ENCODE measurements around the gene BAZ2A. TPM values are rescaled to one million over a fixed set of nuclear protein-coding genes. Genes with fewer than 3 reads are reported as not detected.
"Not testable (repeated sequence)": the region's sequence is repeated elsewhere in the genome, so short reads cannot be mapped to it uniquely, and the experiment has no call there.

BAZ2A gene
- total RNA-seq, 1 donor, result 53.4 TPM

DNA sequence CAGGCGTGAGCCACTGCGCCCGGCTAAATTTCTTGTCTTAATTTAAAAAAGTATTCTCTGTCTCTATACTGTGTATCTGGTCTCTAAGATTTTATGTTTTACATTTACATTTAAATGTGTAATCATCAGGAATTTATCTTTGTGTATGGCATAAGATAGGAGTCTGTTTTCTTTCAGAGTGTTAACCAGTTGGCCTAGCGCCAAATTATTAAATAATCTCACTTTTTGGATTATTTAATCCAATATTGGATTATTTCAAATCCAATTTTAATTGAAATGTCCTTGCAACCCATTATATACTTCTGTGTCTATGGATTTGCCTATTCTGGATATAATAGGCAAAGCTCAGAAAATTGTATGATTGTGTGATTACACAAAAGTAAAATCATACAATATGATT is 45.0 kb downstream of the BAZ2A start:
- no peak for DNase-seq (ENCODE audit: low read depth)
- H3K4me3 ChIP-seq (ENCODE audit: low read depth, low read length), result no peak overlapping the region
- TF ChIP-seq, protein P1, sequence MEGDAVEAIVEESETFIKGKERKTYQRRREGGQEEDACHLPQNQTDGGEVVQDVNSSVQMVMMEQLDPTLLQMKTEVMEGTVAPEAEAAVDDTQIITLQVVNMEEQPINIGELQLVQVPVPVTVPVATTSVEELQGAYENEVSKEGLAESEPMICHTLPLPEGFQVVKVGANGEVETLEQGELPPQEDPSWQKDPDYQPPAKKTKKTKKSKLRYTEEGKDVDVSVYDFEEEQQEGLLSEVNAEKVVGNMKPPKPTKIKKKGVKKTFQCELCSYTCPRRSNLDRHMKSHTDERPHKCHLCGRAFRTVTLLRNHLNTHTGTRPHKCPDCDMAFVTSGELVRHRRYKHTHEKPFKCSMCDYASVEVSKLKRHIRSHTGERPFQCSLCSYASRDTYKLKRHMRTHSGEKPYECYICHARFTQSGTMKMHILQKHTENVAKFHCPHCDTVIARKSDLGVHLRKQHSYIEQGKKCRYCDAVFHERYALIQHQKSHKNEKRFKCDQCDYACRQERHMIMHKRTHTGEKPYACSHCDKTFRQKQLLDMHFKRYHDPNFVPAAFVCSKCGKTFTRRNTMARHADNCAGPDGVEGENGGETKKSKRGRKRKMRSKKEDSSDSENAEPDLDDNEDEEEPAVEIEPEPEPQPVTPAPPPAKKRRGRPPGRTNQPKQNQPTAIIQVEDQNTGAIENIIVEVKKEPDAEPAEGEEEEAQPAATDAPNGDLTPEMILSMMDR (IDR thresholded peaks at IDR 0.05; ENCODE audit: insufficient read depth, low read length), result no peak

DNA sequence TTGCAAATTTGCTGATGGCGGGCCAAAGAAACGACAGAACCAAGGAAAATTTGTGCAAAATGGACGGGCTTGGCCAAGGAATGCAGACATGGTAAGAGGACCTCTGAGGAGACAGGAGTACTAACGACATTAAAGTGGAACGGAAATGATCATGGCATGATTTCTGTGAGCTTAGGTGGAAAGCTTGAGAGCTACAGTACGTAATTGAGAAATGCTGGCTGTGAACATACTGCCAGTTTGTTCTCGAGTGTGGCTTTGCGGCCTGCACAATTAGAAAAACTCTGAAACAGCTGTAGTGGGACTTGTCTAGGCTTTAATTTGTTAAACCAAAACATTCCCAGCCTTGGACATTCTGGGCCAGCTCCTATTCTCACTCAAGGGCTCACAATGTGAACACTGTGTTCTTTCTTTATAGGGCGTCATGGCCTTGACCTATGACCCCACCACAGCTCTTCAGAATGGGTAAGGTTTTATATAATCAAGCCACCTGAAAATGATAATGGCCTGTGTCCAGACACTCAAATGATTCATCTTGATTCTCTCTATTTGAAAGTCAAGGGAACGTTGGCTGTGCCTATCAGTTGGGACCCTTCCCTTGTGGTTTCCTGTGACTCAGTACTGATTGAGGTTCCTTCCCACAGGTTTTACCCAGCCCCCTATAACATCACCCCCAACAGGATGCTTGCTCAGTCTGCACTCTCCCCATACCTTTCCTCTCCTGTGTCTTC is 48.5 kb downstream of the BAZ2A start:
- no peak for DNase-seq (ENCODE audit: low read depth)
- TF ChIP-seq, protein P1 (IDR thresholded peaks at IDR 0.05; ENCODE audit: insufficient read depth, low read length), result no peak
- H3K4me3 ChIP-seq (ENCODE audit: low read depth, low read length), result no peak overlapping the region

DNA sequence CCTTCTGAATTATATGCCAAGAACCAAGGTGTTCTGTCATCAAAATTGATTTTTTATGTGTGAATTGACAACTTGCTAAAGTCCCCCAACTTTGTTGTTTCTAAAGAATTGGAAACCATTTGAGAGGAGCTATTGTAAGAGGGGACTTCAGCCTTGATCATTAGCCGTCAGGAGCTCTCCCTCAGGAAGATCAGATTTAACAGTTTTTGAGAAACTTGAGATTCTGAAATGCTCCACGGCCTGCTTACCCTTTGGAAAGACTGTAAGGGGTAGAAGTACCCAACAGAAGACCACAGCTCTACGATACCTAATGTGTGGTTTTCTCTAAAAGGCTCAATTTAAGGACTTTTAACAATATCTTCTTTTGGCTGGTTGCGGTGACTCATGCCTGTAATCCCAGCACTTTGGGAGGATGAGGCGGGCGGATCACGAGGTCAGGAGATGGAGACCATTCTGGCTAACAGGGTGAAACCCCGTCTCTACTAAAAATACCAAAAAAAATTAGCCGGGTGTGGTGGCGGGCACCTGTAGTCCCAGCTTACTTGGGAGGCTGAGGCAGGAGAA is 51.1 kb downstream of the BAZ2A start:
- H3K4me3 ChIP-seq (ENCODE audit: low read depth, low read length), result no peak overlapping the region
- DNase-seq (ENCODE audit: low read depth), result no peak
- TF ChIP-seq, protein P1 (IDR thresholded peaks at IDR 0.05; ENCODE audit: insufficient read depth, low read length), result no peak

DNA sequence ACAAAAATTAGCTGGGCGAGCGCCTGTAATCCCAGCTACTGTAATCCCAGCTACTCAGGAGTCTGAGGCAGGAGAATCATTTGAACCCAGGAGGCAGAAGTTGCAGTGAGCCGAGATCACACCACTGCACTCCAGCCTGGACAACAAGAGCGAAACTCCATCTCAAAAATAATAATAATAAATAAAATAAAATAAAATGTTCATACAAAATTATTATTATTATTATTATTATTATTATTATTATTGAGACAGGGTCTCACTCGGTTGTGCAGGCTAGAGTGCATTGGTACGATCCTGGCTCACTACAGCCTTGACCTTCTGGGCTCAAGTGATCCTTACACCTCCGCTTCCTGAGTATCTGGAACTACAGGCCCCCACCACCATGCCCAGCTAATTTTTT is 52.9 kb downstream of the BAZ2A start:
- not testable (repeated sequence) for H3K4me3 ChIP-seq (ENCODE audit: low read depth, low read length); DNase-seq (ENCODE audit: low read depth)

DNA sequence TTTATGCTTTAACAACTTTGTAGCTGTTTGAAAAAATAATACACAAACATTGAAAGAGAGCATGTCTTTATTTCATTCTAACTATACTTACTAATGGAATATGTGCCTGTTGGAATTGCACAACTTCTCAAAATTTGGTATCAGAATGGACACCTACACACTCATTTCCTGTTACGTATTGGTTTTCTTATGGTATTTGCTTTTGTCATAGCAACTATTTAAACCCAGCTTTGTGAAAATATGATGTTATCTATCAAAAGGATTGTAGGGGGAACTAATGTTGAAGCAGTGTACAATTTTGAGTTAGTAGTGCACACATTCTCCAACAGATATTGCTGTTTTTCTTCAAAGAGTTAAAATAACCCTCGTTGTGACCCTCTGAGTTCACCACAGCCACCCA is 55.9 kb downstream of the BAZ2A start:
- no peak overlapping the region for H3K4me3 ChIP-seq (ENCODE audit: low read depth, low read length)
- TF ChIP-seq, protein P1 (IDR thresholded peaks at IDR 0.05; ENCODE audit: insufficient read depth, low read length), result no peak
- peak; percentile 66 for DNase-seq (ENCODE audit: low read depth)

DNA sequence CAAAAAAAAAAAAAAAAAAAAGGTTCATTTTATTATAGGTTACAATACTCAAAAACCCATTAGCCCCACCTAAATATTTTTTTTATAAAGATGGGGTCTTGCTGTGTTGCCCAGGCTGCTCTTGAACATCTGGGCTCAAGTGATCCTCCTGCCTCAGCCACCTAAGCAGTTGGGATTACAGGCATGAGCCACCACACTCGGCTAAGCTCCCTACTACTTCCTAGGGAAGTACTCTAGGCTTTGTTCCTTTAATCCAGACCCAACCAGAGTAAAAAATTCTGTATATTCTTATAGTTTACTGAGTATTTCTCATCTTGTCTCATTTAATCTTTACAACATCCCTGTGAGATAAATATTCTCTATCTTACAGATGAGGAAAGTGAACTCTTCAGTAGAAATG is 57.8 kb downstream of the BAZ2A start:
- no peak overlapping the region for H3K4me3 ChIP-seq (ENCODE audit: low read depth, low read length)
- TF ChIP-seq, protein P1 (IDR thresholded peaks at IDR 0.05; ENCODE audit: insufficient read depth, low read length), result no peak
- no peak for DNase-seq (ENCODE audit: low read depth)

DNA sequence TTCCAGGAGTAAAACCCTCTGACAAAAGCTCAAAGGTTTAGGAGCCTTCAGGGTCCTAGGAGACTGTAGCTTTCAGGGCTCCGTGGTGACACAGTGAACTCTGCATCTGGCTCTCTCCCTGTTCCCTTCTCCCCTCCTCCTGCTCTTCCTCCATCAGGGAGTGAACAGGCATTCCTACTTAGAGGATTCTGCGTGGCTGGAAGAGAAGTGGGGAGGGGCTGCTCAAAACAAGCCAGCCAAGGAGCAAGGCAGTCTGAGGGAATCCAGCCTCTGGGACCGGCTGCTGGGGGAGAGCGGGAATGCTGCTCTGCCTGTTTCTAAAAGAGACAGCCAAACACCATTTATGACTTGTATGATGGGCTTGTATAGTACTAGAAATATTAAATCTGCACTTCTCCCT is 59.0 kb downstream of the BAZ2A start:
- no peak overlapping the region for H3K4me3 ChIP-seq (ENCODE audit: low read depth, low read length)
- TF ChIP-seq, protein P1 (IDR thresholded peaks at IDR 0.05; ENCODE audit: insufficient read depth, low read length), result no peak
- no peak for DNase-seq (ENCODE audit: low read depth)

All from fibroblast of the aortic adventitia (primary cell).